Motor neuron (in vitro differentiated cells): ENCODE data around the gene CASP12. TPM values are rescaled to one million over a fixed set of nuclear protein-coding genes. Genes with fewer than 3 reads are reported as not detected.

Experiments used
- ATAC-seq, 8 experiments: fragments of 200-7000 bp; cut with Tn5 transposase; replicated peaks in 6 of 8; 2 replicates each; pipeline ENCODE4 v1.8.0; 2021; ENCODE audit warnings: mild to moderate bottlenecking in 8 of 8, moderate library complexity in 8 of 8
- H3K27ac ChIP-seq, 2 donors: fragments of 250-450 bp; sonication (Bioruptor Pico); 2 replicates each; pipeline ENCODE4 v1.9.0; 2021; ENCODE audit warnings: antibody characterized with exemption in 2 of 2, mild to moderate bottlenecking in 2 of 2, moderate library complexity in 1 of 2
- H3K4me1 ChIP-seq, 2 donors: fragments of 250-450 bp; sonication (Bioruptor Pico); replicated peaks in 1 of 2; 2 replicates each; pipeline ENCODE4 v1.6.1; 2021; ENCODE audit warnings: antibody characterized with exemption in 2 of 2, mild to moderate bottlenecking in 2 of 2, moderate library complexity in 1 of 2
- H3K4me3 ChIP-seq, 5 donors: fragments of 250-450 bp; sonication (Bioruptor Pico); 2 replicates each; pipeline ENCODE4 v1.9.0; 2021; ENCODE audit warnings: antibody characterized with exemption in 5 of 5, mild to moderate bottlenecking in 5 of 5, moderate library complexity in 4 of 5
- WGBS, 10 experiments: fragments of 450-650 bp; shearing (Covaris generic); methylation state at CpG; one replicate each; pipeline ENCODE4 v1.0.0; 2022; 5-methylcytosine and 5-hydroxymethylcytosine counted together
- in situ Hi-C, 9 experiments: fragments of 400-800 bp; cut with MboI; loops; one replicate each; pipeline ENCODE4 v1.15.0; 2021; ENCODE audit warnings: low sequenced_read_pairs in 9 of 9, low pct_unique_long_range_greater_than_20kb in 2 of 9; ENCODE audit not compliant: unreplicated experiment in 9 of 9
- total RNA-seq, 8 experiments: library from RNA; unstranded; fragments of 300-600 nt; gene quantifications; 2 replicates each; pipeline versions ENCODE4 v1.2.3 to v1.2.4, GENCODE V29; 2022

CASP12 gene
- total RNA-seq, 8 experiments from 2014 or later, result 0.43 TPM; not detected in 7

DNA sequence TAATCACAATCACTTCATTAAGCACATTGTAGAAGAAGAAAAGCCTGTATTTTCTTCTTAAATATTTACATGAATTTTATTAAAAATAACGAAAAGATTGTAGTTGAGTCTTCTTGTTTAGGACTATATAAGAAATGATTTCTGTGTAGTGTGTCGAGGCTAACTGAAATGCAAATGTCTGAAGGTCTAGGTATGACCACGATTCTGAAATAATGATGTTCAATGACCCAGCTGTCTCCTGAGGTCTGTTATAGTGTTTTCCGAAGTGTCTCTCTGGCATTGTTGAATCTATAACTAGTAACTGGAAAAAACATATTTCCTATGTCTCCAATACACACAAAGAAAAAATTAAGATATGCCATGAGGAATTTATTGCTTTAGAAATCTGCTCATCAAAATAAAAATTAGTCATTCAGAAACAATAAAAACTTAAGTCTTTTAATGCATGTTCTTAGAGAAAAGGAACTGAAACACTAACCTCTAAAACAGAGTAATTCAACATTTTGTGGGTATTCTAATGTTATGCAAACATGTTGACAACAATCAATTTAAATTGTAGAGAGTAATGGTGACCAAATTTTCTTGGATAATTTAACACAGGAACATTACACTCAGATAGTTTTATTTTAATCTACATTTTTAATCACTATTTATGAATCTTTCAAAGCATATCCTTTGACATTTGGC is 55.0 kb downstream of the CASP12 start:
- in situ Hi-C loops, result no loop called here
- no peak overlapping the region for H3K27ac ChIP-seq

DNA sequence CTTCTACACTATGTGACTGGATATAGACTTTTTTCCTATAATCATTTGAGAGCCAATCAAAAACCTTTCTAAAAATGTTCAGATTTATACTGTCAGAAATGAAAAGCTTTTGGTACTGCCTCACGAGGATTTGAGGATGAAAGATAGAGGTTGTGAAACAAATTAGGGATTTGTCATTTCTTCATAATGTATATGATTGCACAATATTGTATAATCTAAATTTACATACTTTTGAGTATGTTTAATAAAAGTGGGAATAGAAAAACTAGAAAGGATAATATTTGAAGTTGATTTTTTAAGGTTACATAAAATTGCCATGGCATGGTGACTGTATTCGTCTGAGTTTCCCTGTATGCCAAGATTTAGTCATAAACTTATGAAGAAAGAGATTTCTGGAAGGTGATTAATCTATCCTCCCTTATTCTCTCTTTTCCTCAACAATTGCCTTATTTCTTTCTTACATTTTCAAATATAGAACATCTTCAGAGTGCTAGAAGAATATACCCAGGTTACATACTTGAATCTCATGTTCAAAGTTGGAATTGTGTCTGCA is 56.2 kb downstream of the CASP12 start:
- in situ Hi-C loops, result no loop called here
- Histone ChIP-seq H3K4me1 (no peaks in the 10 kb centered on the region), H3K4me3 (no peak overlapping the region), H3K27ac (no peak overlapping the region)
- WGBS, 10 experiments, result 70 to 100% (median 89%) methylated on average over 1 to 2 of the region's 2 CpGs; no CpG with 5 or more reads in 1 of the 10 experiments
- no peak for ATAC-seq

More for the DNA sequence above, 55.0 kb downstream of the CASP12 start:
- Histone ChIP-seq H3K4me3 (no peak overlapping the region), H3K4me1 (no peaks in the 10 kb centered on the region)
- 65 to 100% (median 87%) methylated on average over 2 to 4 of the region's 4 CpGs for WGBS, 10 experiments
- ATAC-seq, result no peak

DNA sequence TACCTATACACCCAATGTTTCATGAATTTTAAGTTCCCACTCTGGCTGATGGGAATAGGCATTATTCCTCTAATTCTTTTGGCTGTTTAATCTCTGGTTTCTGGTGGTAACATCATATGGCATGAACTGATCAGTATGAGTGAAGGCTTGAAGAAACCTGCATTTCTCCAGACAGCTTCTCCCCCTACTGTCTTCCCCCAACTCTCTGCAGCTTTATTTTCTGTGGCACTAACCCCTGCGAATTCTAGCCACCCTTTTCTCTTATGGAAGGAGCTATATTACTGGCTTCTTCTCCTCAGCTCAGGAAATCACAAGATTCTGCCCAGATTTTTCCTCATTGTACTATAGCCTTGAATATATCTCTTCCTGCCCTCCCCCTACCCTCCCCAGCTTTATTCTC is 57.1 kb downstream of the CASP12 start:
- Histone ChIP-seq H3K4me1 (no peaks in the 10 kb centered on the region), H3K27ac (no peak overlapping the region), H3K4me3 (no peak overlapping the region)
- ATAC-seq, result no peak
- in situ Hi-C loops, result no loop called here
- 17 to 100% (median 71%) methylated on average over 1 of the region's 1 CpG; no CpG with 5 or more reads in 3 of the 10 experiments for WGBS, 10 experiments

DNA sequence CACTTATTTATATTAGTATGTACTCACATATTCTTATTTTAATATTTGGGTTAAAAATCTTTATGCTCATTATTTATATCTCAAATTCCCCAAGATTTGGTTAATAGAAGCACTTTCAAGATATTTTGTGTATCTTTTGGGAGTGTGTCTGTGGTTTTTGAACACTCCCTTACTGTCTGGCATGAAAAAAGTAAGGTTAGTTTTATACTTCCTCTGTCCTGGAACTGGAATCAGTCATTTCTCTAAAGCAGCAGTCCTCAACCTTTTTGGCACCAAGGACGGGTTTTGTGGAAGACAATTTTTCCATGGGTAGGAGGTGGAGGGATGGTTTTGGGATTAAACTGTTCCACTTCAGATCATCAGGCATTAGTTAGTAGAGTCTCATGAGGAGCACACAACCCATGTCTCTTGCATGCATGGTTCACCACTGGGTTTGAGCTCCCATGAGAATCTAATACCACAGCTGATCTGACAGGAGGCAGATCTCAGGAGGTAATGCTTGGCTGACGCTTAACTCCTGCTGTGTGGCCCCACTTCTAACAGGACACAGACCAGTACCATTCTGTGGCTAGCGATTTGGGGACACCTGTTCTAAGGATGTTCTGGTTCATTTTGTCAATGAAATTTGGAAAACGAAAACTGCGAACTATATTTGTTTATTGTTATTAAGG is 60.2 kb downstream of the CASP12 start:
- no peak overlapping the region for H3K4me3 ChIP-seq
- 73 to 100% (median 100%) methylated on average over 1 to 5 of the region's 5 CpGs; no CpG with 5 or more reads in 1 of the 10 experiments for WGBS, 10 experiments
- H3K27ac ChIP-seq, result no peak overlapping the region
- no peaks in the 10 kb centered on the region for H3K4me1 ChIP-seq
- in situ Hi-C loops, result no loop called here
- no peak for ATAC-seq

DNA sequence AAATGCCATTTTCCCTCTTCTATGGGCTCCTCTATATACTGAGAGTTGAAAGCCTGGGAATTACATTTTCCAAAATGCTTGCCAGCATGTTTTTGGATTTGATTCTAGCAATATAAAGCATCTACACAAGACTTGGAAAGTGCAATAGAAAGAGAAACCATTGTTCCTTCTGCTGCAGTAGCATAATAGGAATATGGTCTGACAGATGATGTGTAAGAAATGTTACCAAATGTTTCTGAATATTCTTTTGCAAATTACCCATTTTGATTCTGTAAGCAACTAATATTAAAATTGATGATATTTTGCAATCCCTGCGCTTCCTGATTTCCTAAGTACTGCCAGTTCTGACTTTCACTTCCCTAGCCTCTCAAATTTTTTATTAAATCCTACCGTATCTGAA is 61.6 kb downstream of the CASP12 start:
- no peak overlapping the region for H3K4me3 ChIP-seq
- H3K4me1 ChIP-seq, result no peaks in the 10 kb centered on the region
- in situ Hi-C loops, result no loop called here
- no peak overlapping the region for H3K27ac ChIP-seq
- ATAC-seq, result no peak
- 0 to 75% (median 47%) methylated on average over 2 of the region's 2 CpGs; no CpG with 5 or more reads in 1 of the 10 experiments for WGBS, 10 experiments

Other genes starting within 250 kb of the CASP12 start
- gene CASP4, start 70.1 kb upstream of the CASP12 start, total RNA-seq, result 100 to 1,000 TPM in 1 of 8 experiments, 10 to 100 TPM in 2, 1 to 10 TPM in 1, under 1 TPM in 3, not detected in 1; 0.18 to 104 (median 8.6) TPM
- gene CASP5, start 124.7 kb upstream of the CASP12 start, total RNA-seq, result not detected
- 100 to 1,000 TPM in 1 of 8 experiments, 10 to 100 TPM in 3, under 1 TPM in 2, not detected in 2; 0.27 to 127 (median 31.3) TPM for gene CASP1, start 136.7 kb upstream of the CASP12 start, total RNA-seq
- gene CARD16, start 146.9 kb upstream of the CASP12 start, total RNA-seq, result 10 to 100 TPM in 4 of 8 experiments, 1 to 10 TPM in 2, under 1 TPM in 2; 0.71 to 46.5 (median 7.6) TPM
- not detected for gene CARD18, start 241.3 kb upstream of the CASP12 start, total RNA-seq